Lower leg skin (tissue), 3 donors: ENCODE results near the gene STAT3.

ENCODE experiments used
- POLR2A ChIP-seq, 2 donors: fragments of 450-650 bp; IDR thresholded peaks; one replicate each; pipeline ENCODE4 v1.6.1; 2016 to 2017; ENCODE audit warnings: antibody characterized with exemption in 2 of 2, mild to moderate bottlenecking in 1 of 2, moderate library complexity in 1 of 2
- TF ChIP-seq, protein P1 (sequence below), 3 donors: fragments of 450-650 bp; IDR thresholded peaks; one replicate each; pipeline ENCODE4 v1.5.1; 2016; ENCODE audit warnings: antibody characterized with exemption in 3 of 3, mild to moderate bottlenecking in 3 of 3, moderate library complexity in 2 of 3

DNA sequence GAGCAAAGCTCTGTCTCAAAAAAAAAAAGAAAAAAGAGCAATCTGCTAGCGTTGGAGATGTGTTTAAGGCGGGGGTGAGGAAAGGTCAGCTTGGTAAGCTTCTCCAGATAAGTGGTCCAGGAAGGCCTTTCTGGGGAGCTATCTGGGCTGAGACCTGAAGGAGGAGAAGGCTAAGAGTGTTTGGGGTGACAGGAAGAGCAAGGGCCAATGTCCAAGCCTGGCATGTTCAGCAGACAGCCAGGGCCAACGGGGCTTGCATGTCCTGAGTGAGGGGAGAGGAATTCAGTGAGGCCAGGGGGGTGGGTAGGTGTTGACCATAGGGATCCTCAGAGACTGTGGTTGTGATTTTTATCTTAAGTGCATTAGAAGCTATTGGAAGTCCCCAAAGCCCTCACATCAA, 84.5 kb downstream of the STAT3 start:
- no peak for TF ChIP-seq POLR2A (IDR thresholded peaks at IDR 0.05)
- TF ChIP-seq, protein P1, sequence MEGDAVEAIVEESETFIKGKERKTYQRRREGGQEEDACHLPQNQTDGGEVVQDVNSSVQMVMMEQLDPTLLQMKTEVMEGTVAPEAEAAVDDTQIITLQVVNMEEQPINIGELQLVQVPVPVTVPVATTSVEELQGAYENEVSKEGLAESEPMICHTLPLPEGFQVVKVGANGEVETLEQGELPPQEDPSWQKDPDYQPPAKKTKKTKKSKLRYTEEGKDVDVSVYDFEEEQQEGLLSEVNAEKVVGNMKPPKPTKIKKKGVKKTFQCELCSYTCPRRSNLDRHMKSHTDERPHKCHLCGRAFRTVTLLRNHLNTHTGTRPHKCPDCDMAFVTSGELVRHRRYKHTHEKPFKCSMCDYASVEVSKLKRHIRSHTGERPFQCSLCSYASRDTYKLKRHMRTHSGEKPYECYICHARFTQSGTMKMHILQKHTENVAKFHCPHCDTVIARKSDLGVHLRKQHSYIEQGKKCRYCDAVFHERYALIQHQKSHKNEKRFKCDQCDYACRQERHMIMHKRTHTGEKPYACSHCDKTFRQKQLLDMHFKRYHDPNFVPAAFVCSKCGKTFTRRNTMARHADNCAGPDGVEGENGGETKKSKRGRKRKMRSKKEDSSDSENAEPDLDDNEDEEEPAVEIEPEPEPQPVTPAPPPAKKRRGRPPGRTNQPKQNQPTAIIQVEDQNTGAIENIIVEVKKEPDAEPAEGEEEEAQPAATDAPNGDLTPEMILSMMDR (IDR thresholded peaks at IDR 0.05) = no peak
